Colonic mucosa (tissue), 4 donors: ENCODE data around the gene FKBP7. TPM values are rescaled to one million over a fixed set of nuclear protein-coding genes. Genes with fewer than 3 reads are reported as not detected.

ENCODE experiments used
- DNase-seq: peaks from one replicate; pipeline ENCODE4 v3.0.0-alpha.2; 2020
- H3K27ac ChIP-seq: fragments of 200-600 bp; one replicate; pipeline ENCODE4 v1.8.0; 2021
- H3K27me3 ChIP-seq: fragments of 200-600 bp; one replicate; pipeline ENCODE4 v1.8.0; 2021
- H3K36me3 ChIP-seq: fragments of 200-600 bp; one replicate; pipeline ENCODE4 v1.8.0; 2021
- H3K4me1 ChIP-seq: fragments of 200-600 bp; one replicate; pipeline ENCODE4 v1.8.0; 2021; ENCODE audit warnings: mild to moderate bottlenecking
- H3K4me3 ChIP-seq: fragments of 200-600 bp; one replicate; pipeline ENCODE4 v1.8.0; 2021
- H3K9ac ChIP-seq, 2 donors: one replicate each; pipeline ENCODE4 v1.7.0; 2013; ENCODE audit warnings: control low read depth in 2 of 2, low read depth in 2 of 2, low read length in 2 of 2
- H3K9me3 ChIP-seq: fragments of 200-600 bp; one replicate; pipeline ENCODE4 v1.8.0; 2021
- CTCF ChIP-seq: fragments of 200-600 bp; IDR thresholded peaks from one replicate; pipeline ENCODE4 v1.8.0; 2022; ENCODE audit warnings: antibody characterized with exemption, mild to moderate bottlenecking
- intact Hi-C: fragments of 100-400 bp; cut with DNase I; formaldehyde crosslinking; loops from one replicate; pipeline ENCODE4 v1.14.1; 2022
- total RNA-seq, 2 donors: library from RNA; stranded (reverse); fragmentation: NEBNext Ultra II Directional in 1 of 2; extraction: Animal tissue kit (Norgen Biotek cat#: 25700) in 1 of 2; gene quantifications; one replicate each; pipeline ENCODE4 v1.2.1, GENCODE V29; 2021
- donor health status: healthy.
- donor health status: DM: no; HTN: no; CAD: no.
- donor health status: DM: no; HTN: no; CAD: no.

FKBP7 gene
- total RNA-seq, 2 donors from 2014 or later: 2.6 to 3.9 TPM

- no peak overlapping the region for H3K9ac ChIP-seq
- H3K36me3 ChIP-seq: no peaks in the 10 kb centered on the region
- H3K4me3 ChIP-seq: no peak overlapping the region
- no peaks in the 10 kb centered on the region for H3K9me3 ChIP-seq
- no peaks in the 10 kb centered on the region for H3K27me3 ChIP-seq
- no peak for DNase-seq
- no peak overlapping the region for H3K27ac ChIP-seq
- H3K4me1 ChIP-seq: no peaks in the 10 kb centered on the region
- no peak for TF ChIP-seq CTCF
- intact Hi-C loops: no loop called here
Observed at GRCh38 chr2:178512484-178512883, 34.1 kb upstream of the FKBP7 start.

DNA sequence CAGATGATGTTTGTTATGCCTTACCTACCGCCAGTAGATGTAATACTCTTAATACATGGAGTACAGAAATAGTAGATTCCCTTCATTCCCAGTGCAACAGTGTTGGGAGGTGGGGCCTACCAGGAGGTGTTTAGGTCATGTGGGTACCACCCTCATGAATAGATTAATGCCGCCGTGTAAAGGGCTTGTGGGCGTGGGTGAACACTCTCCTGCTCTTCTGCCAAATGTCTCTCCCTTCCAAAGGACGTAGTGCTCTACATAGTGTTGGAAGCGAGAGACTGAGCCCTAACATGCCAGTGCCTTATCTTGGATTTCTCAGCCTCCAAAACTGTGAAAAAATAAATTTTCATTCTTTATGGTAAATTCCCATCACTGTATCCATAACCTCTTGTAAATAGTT lies 32.0 kb upstream of the FKBP7 start:
- DNase-seq: no peak
- Histone ChIP-seq H3K9ac (no peak overlapping the region), H3K4me3 (no peak overlapping the region), H3K27me3 (no peaks in the 10 kb centered on the region), H3K27ac (no peak overlapping the region), H3K36me3 (no peaks in the 10 kb centered on the region), H3K4me1 (no peaks in the 10 kb centered on the region), H3K9me3 (no peaks in the 10 kb centered on the region)
- no peak for TF ChIP-seq CTCF
- intact Hi-C loops: no loop called here

GRCh38 chr2:178508646-178509045 lies 30.2 kb upstream of the FKBP7 start:
- no peaks in the 10 kb centered on the region for H3K36me3 ChIP-seq
- intact Hi-C loops: no loop called here
- H3K27me3 ChIP-seq: no peaks in the 10 kb centered on the region
- H3K4me1 ChIP-seq: no peaks in the 10 kb centered on the region
- no peak overlapping the region for H3K9ac ChIP-seq
- DNase-seq: no peak
- H3K27ac ChIP-seq: no peak overlapping the region
- H3K9me3 ChIP-seq: no peaks in the 10 kb centered on the region
- no peak overlapping the region for H3K4me3 ChIP-seq
- TF ChIP-seq CTCF: no peak

DNA sequence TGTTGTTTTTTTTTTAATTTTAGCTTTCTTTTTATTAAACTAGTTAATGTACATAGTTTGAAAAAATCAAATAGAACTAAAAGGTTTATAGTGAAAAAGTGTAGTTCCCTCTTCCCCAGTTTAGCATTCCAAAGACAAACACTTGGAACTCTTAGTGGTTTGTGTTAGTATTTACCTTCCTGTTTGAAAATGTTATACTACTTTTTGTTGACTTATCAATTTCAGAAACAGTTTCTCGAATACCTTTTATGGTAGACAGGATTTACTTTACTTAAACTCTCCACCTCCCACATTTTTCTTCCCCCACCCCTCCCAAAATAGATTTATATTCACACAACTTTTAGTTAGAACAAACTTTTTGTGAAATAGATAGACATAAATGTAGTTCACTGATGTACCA lies 28.5 kb upstream of the FKBP7 start:
- Histone ChIP-seq H3K4me3 (no peak overlapping the region), H3K27ac (no peak overlapping the region), H3K9me3 (no peaks in the 10 kb centered on the region), H3K36me3 (no peaks in the 10 kb centered on the region), H3K27me3 (no peaks in the 10 kb centered on the region), H3K4me1 (no peaks in the 10 kb centered on the region), H3K9ac (no peak overlapping the region)
- TF ChIP-seq CTCF: no peak
- DNase-seq: no peak
- intact Hi-C loops: no loop called here

DNA sequence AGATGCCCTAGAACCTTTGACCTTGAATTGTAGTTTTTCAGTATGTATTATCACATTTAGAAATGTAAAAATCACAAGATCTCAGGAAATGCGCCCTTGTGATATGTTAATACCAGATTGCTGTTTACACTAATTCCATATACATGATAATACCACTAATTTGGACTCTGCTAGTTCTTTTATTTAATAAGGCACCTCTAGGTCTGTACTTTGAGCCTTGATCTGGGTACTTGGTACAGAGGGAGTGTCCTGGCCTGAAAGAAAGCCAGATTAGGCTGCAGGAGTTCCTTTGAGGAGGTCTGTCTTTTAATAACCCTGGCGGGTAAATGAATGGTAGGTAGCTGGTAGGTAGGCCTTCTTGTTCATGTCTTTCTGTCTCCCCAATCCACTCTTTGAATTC lies 28.1 kb upstream of the FKBP7 start:
- DNase-seq: no peak

More for the DNA sequence above, 28.1 kb upstream of the FKBP7 start:
- TF ChIP-seq CTCF: no peak
- Histone ChIP-seq H3K9ac (no peak overlapping the region), H3K4me3 (no peak overlapping the region), H3K27ac (no peak overlapping the region), H3K27me3 (no peaks in the 10 kb centered on the region), H3K36me3 (no peaks in the 10 kb centered on the region), H3K9me3 (no peaks in the 10 kb centered on the region), H3K4me1 (no peaks in the 10 kb centered on the region)
- intact Hi-C loops: no loop called here
